Mucosa of descending colon (tissue), 3 donors: Measurements from ENCODE around the gene ZSWIM3. TPM values are rescaled to one million over a fixed set of nuclear protein-coding genes. Genes with fewer than 3 reads are reported as not detected.
A peak's percentile ranks its signal among the peaks of the same experiment; 100 is the strongest.

Experiments
- ATAC-seq: fragments of 200-7000 bp; cut with Tn5 transposase; one replicate; pipeline ENCODE4 v1.9.1; 2020; ENCODE audit warnings: mild to moderate bottlenecking, moderate library complexity
- DNase-seq, 3 donors: peaks; one replicate each; pipeline ENCODE4 v3.0.0-alpha.2; 2020
- H3K36me3 ChIP-seq: fragments of 200-600 bp; one replicate; pipeline ENCODE4 v1.8.0; 2021; ENCODE audit warnings: low read depth, mild to moderate bottlenecking
- H3K4me1 ChIP-seq: fragments of 200-600 bp; one replicate; pipeline ENCODE4 v1.8.0; 2021; ENCODE audit warnings: low read depth, mild to moderate bottlenecking
- H3K4me3 ChIP-seq: fragments of 200-600 bp; one replicate; pipeline ENCODE4 v1.8.0; 2021; ENCODE audit warnings: mild to moderate bottlenecking
- H3K9me3 ChIP-seq: fragments of 200-600 bp; one replicate; pipeline ENCODE4 v1.8.0; 2021; ENCODE audit warnings: mild to moderate bottlenecking
- intact Hi-C, 2 donors: fragments of 100-400 bp; cut with DNase I in 1 of 2; cut with micrococcal nuclease in 1 of 2; formaldehyde crosslinking; loops; one replicate each; pipeline versions ENCODE4 v1.11.0 to v1.11.1; 2022; cut with DNase I, micrococcal nuclease
- total RNA-seq, 3 donors: library from RNA; stranded (reverse); fragmentation: NEBNext Ultra II Directional in 2 of 3; extraction: Animal tissue kit (Norgen Biotek cat#: 25700) in 2 of 3; gene quantifications; one replicate each; pipeline versions ENCODE4 v1.2.1 to v1.2.4, GENCODE V29; 2021 to 2023
- TF ChIP-seq, protein P1 (sequence below): fragments of 200-600 bp; IDR thresholded peaks from one replicate; pipeline ENCODE4 v1.8.0; 2022; ENCODE audit warnings: antibody characterized with exemption, mild to moderate bottlenecking
- donor health status: DM: no; HTN: no; CAD: no; lungs with moderate emphysema.
- donor health status: DM: no; HTN: no; CAD: no.
- donor health status: DM: no; HTN: yes; CAD: no.

ZSWIM3 gene
- total RNA-seq, 3 donors from 2014 or later = 3.3 to 7.4 (median 5.7) TPM

DNA sequence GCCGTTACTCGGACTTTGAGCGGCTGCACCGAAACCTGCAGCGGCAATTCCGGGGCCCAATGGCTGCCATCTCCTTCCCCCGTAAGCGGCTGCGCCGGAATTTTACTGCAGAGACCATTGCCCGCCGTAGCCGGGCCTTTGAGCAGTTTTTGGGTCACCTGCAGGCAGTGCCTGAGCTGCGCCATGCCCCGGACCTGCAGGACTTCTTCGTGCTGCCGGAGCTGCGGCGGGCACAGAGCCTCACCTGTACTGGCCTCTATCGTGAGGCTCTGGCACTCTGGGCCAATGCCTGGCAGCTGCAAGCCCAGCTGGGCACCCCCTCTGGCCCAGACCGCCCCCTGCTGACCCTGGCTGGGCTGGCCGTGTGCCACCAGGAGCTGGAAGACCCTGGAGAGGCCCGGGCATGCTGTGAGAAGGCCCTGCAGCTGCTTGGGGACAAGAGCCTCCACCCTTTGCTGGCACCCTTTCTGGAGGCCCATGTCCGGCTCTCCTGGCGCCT, 16.7 kb upstream of the ZSWIM3 start:
- Histone ChIP-seq H3K4me3 (no peak overlapping the region), H3K9me3 (no peaks in the 10 kb centered on the region), H3K36me3 (no peaks in the 10 kb centered on the region), H3K4me1 (peaks cover 2% of the 10 kb centered on the region)
- DNase-seq (no peak), ATAC-seq (peak; percentile 5)
- TF ChIP-seq, protein P1, sequence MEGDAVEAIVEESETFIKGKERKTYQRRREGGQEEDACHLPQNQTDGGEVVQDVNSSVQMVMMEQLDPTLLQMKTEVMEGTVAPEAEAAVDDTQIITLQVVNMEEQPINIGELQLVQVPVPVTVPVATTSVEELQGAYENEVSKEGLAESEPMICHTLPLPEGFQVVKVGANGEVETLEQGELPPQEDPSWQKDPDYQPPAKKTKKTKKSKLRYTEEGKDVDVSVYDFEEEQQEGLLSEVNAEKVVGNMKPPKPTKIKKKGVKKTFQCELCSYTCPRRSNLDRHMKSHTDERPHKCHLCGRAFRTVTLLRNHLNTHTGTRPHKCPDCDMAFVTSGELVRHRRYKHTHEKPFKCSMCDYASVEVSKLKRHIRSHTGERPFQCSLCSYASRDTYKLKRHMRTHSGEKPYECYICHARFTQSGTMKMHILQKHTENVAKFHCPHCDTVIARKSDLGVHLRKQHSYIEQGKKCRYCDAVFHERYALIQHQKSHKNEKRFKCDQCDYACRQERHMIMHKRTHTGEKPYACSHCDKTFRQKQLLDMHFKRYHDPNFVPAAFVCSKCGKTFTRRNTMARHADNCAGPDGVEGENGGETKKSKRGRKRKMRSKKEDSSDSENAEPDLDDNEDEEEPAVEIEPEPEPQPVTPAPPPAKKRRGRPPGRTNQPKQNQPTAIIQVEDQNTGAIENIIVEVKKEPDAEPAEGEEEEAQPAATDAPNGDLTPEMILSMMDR = no peak
- intact Hi-C loops = no loop called here

DNA sequence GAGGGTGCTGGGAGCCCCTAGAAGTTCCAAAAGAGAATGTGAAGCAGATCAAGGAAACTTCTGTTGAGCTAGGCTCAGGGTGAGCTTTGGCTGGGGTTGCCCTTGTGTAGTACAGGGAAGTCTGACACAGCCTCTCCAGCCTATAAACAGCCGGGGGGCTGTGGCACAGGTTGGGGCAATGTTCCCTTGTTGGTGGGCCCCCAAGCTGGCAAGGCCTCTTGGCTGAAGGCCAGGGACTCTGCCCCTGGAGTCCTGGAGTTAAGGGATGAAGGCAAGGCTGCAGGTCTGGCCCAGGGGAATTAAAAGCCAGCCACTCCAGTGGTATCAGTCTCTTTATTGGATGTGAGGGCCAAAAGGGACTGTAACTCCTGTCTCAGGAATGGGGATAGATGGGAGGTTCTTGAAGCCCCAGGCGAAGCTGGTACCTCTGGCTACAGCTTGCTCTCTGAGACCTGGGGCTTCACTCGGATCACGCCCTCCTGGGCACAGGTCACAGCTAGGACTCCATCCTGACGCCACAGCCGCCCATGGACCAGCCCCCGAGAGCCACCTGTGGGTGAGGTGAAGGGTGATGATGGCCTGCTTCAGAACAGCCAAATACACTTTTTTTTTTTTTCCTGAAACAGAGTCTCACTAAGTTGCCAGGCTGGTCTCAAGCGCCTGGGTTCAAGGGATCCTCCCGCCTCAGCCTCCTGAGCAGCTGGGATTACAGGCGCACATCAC, 15.8 kb upstream of the ZSWIM3 start:
- intact Hi-C loops = no loop called here
- Histone ChIP-seq H3K4me1 (peaks cover under 1% of the 10 kb centered on the region), H3K4me3 (no peak overlapping the region), H3K36me3 (no peaks in the 10 kb centered on the region), H3K9me3 (no peaks in the 10 kb centered on the region)
- TF ChIP-seq, protein P1 = no peak
- DNase-seq (no peak), ATAC-seq (no peak)

DNA sequence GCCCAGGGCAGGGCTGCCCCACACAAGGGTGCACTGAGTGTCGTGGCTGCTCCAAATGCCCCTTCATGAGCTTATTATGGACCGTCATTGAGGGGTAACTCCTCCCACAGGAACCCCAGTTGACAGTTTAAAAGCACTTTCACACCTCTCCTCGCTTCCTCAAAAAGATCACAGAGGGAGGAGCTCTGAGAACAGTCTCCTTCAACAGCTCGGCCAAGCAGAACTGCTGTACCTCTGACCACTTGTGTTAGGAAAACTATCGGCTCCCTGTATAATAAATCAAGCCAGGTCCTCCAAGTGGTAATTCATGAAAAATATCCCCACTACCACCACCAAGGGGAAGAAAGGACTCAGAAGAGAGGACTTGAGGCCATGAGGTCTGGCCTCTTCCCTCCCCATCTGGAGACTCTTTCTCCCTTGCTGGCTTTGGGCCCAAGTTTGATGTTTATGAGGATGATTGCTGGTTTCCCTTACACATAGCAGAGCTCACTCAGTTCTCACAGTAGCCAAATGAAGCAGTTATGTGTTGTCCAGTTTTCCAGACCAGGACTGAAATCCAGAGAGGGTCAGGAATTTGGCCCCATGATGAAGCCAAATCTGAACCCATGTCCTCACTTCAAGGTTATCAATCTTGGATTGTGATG, 15.1 kb upstream of the ZSWIM3 start:
- no peak for DNase-seq
- peak; percentile 46 for ATAC-seq
- intact Hi-C loops = no loop called here
- H3K36me3 ChIP-seq = no peaks in the 10 kb centered on the region
- no peaks in the 10 kb centered on the region for H3K4me1 ChIP-seq
- no peaks in the 10 kb centered on the region for H3K9me3 ChIP-seq
- no peak overlapping the region for H3K4me3 ChIP-seq
- TF ChIP-seq, protein P1 = no peak

DNA sequence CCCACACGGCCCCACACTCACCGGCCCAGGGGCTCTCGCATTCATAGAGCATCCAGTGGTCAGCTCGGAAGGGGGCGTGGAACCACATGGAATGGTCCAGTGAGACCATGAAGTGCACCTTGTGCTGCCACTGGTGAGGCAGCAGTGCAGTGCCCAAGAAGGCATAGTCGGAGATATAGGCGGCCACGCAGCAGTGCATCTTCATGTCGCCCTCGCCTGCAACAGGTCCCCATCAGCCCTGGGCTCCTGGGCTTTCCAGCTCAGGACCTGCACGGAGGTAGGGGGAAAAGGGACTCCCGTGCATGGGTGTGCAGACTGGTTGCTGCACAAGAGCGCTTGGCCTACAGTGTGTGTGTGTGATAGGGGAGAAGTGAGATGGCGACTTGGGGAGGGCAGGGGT, 13.9 kb upstream of the ZSWIM3 start:
- DNase-seq (no peak), ATAC-seq (no peak)
- intact Hi-C loops = no loop called here
- Histone ChIP-seq H3K4me1 (no peaks in the 10 kb centered on the region), H3K9me3 (no peaks in the 10 kb centered on the region), H3K36me3 (no peaks in the 10 kb centered on the region), H3K4me3 (no peak overlapping the region)
- TF ChIP-seq, protein P1 = no peak

DNA sequence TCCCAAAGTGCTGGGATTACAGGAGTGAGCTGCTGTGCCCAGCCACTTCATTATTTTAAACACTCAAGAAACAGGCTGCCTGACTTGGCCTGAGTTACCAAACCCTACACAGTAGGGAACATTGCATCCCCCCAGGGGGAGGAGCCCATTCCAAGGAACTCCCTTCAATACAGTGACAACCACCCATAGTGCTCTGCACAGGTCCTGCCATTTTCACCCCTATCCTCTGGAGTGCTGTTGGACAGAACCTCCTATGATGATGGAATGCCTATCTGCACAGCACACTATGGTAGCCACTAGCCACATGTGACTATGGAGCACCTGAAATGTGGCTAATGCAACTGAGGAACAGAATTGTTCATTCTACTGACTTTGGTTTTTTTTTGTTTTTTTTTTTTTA, 12.0 kb upstream of the ZSWIM3 start:
- no peak for ATAC-seq
- intact Hi-C loops = no loop called here
- Histone ChIP-seq H3K9me3 (no peaks in the 10 kb centered on the region), H3K4me1 (no peaks in the 10 kb centered on the region), H3K4me3 (no peak overlapping the region), H3K36me3 (no peaks in the 10 kb centered on the region)
- no peak for DNase-seq
- TF ChIP-seq, protein P1 = no peak
